HG03457 (cell line): ENCODE measurements around the gene P4HA2.

ENCODE experiments used
- ATAC-seq: cut with Tn5 transposase; IDR thresholded peaks from one replicate; pipeline ENCODE4 v1.9.1; 2021; ENCODE audit warnings: moderate number of reproducible peaks; ENCODE audit not compliant: unreplicated experiment

The P4HA2 gene

GRCh38 chr5:132265336-132266030 is 37.8 kb upstream of the P4HA2 start:
- ATAC-seq: no peak

DNA sequence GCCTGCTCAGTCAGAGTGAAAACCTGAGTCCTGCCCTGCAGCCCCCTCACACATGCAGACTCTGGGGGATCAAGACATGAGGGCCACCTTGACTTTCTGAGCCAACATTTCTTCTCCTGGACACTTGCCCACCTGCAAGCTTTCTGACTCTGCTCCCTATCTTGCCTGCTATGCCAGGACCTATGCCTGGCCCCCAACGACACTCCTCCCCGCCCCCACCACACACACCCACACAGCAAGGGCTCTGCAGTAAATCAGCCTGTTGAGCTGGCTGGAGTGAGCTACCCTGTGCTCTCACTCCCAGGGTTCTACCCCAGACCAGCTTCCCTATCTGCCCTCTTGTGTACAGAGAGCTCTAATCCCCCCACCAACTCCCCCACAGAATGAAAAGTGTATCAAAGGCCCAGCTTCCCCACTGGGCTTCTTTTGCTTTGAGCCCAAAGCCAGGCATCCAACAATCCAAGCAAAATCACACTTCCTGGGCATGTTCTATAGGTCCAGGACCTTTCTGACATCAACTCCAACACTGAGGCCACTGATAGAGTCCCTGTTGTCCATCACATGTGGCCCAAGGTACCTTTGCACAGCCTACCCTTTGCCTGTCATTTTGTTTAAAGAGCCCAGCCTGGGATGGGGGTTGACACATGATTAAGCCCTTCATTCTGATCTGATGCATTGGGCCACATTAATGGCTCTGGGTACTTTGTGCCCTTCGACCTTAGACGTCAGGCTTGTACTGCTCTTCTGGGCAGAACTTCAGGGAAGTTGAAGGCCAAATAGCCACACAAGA is 37.1 kb upstream of the P4HA2 start:
- no peak for ATAC-seq

DNA sequence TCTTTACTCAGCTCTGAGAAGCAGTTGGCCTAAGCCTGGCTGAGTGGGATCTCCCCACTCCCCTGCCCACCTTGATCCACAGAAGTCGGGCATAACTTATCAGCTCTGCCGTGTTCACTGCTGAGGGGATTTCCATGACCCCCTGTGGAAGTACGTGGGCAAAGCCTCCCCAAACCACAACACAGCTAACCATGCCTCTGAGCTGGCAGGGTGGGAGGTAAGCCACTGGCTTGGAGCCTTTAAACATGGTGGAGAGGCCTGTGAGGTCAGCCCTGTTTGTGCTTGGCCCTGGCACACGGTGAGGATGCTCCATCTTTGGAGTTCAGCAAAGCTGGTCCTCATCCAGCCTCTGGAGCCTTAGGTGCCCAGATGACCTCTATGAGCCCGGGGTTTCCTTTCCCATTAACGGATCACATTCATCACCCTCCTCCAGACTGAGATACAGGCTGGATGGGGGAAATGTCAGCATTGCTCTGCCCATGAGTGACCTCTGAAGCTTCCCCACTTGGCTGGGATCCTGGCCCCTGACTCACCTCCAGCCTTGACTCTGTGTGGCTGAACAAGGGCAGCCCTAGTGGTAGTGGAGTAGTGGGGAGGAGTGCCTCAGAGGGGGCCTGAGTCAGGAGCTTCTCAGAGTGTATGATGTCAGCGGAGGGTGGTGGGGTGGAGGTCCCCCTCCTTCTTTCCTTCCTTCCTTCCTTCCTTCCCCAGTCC is 36.1 kb upstream of the P4HA2 start:
- ATAC-seq: no peak

- no peak for ATAC-seq
These were observed 35.4 kb upstream of the P4HA2 start for GRCh38 chr5:132262882-132263547.

- no peak for ATAC-seq
These were observed 34.5 kb upstream of the P4HA2 start for GRCh38 chr5:132261881-132262845.

DNA sequence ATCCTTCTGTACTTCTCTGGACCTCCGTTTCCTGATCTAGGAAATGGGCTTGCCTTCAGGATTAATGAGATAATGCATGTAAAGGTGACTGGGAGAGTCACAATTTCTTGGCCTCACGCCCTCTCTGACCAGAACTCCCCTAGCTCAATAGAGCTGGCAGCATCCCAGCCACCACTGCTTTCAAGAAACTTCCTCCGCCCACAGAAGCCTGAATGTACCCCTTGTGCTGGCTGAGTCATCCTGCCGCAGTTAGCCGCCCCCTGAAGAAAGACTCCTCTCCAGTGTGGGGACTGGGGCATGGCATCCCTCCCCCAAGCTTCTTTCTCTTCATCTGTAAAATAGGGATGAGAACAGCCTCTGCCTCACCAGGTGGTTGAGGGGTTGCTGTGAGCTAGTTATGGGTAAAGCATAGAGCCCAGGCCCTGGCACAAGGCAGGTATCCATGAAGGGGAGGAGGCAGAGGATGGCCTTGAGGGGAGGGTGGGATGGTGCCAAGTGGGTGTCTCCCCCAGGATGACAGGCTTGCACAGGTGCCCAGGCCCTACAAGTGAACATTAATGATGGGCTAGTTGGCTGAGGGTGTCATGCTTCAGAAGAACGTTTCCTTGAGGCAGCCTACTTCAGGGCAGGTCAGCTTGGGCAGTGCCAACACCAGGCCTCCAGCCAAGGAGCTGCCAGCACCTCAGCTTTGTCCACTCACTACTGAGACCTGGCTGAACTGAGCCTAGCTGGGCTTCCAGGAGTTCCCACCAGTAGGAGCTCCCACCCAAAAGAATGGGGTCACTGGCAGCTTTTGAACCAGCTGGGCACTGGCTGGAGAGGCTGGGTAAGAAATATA is 33.3 kb upstream of the P4HA2 start:
- no peak for ATAC-seq

DNA sequence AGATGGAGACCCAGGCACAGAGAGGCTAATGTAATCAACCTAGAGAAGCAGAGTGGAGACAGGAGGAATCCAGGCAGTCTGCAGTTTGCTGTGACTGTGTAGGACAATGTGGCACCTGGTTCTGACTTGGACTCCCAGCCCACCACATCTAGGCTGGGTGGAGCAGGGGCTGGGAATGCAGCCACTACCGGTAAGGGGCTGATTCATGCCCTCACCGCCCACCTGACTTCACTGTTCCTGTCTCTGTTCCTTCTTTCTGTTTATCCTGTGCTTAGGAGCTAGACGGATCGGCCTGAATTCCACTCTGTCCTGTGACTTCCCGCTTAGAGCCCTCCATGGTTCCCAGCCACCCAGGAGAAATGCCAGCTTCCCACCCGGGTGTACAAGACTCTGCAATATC is 32.4 kb upstream of the P4HA2 start:
- no peak for ATAC-seq

- ATAC-seq: no peak
These were observed 31.6 kb upstream of the P4HA2 start for GRCh38 chr5:132259069-132259851.

- ATAC-seq: no peak
These were observed 30.7 kb upstream of the P4HA2 start for GRCh38 chr5:132258102-132259068.

DNA sequence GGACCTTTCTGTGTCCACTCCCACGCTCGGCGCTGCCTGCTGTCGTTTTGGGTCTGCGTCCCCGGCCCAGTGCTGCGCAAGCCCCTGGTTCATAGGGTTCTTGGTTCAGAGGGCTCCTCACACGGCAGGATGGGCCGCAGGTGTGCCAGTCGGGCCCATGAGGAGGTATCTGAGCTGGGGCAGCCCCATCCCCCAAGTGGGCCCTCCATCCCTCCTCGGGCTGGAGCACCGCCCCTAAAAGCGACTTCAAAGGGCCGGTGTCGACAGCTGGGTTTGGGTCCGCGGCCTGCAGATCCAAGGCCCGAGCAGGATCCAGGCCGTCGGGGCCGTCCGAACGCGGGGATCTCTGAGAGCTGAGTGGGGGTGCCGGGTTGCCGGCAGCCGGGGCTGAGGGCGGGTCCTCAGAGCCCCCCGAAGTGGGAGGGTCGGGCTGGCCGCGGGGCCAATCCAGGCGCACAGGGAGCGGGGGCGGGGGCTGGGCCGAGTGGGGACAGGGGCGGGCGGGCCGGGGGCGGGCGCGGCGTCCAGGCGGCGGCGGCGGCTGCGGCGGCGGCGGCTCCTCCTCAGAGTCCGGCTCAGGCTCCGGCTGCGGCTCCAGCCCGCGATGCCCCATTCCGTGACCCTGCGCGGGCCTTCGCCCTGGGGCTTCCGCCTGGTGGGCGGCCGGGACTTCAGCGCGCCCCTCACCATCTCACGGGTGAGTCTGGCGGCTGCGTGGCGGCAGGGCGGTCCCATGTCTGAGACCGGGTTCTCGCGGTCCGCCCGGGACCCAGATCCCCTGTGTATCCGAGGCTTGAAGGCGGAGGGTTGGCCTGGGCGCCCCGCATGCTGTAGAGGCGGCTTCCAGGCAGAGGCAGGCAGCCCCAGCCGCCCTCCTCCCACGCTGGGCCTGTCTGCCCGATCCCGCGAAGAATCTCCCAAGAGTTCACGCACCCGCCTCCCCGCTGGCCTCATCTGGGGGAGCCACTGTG is 29.8 kb upstream of the P4HA2 start, which contains the start of gene PDLIM4:
PDLIM4 (plus strand) TSS at position 566 of the 971 bp plus-strand sequence; CDS start at position 605, 39 bp downstream.
- ATAC-seq: no peak

- ATAC-seq: no peak
These were observed 29.1 kb upstream of the P4HA2 start for GRCh38 chr5:132256783-132257130.

GRCh38 chr5:132256086-132256782 is 28.6 kb upstream of the P4HA2 start:
- ATAC-seq: no peak

- no peak for ATAC-seq
These were observed 26.8 kb upstream of the P4HA2 start for GRCh38 chr5:132254321-132254977.

DNA sequence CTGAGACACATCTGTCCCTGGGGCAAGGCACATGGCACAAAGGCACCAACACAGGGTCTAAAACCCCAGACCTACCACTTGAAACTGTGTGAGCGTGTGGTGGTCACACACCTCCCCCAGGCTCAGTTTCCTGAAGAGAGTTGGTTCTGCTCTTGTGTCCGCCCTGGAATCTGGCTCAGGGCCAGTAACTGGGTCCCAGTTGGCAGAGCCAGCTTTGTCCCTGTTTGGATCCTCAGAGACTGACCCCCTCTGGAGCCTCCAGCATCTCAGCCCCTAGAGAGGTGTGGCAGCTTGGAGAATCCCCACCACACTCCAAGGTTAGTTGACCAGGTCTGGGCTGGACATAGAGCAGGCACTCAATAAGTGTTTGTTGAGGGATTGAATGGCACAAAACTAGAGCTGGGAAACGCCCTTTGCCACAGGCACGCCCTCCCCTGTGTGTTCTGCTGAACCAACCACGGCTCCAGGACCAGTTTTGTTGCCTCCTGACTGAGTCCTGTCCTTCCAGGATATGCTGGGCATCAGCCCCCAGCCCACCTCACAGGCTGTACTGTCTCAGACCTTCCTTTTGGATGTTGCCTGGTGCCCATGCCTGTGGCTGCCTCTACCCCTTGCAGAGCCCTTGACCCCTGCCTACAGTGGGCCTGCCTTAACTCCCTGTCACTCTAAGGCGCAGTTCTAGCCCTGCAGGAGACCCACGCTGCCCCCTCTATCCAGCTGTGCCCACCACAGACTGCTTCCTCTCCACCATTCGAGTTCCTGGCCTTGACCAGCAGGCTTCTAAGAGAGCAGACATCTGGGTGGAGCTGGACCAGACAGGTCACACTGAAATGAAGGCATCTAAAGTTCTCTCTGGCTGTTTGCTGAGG is 26.0 kb upstream of the P4HA2 start:
- ATAC-seq: no peak
